Activated naive CD8-positive, alpha-beta T cell treated with anti-CD3 and anti-CD28 coated beads for 36 hours (primary cell): ENCODE data around the gene COL20A1. TPM values are rescaled to one million over a fixed set of nuclear protein-coding genes. Genes with fewer than 3 reads are reported as not detected.
A peak's percentile ranks its signal among the peaks of the same experiment; 100 is the strongest.

Experiments
- DNase-seq: peaks from one replicate; pipeline ENCODE4 v3.0.0; 2021
- H3K27ac Mint-ChIP-seq: one replicate; pipeline ENCODE4 v1.8.0; 2022; ENCODE audit warnings: mild to moderate bottlenecking, moderate library complexity, mixed read lengths
- H3K27me3 Mint-ChIP-seq: one replicate; pipeline ENCODE4 v1.8.0; 2022; ENCODE audit warnings: mild to moderate bottlenecking, mixed read lengths
- H3K36me3 Mint-ChIP-seq: one replicate; pipeline ENCODE4 v1.8.0; 2021; ENCODE audit warnings: mild to moderate bottlenecking, mixed read lengths
- H3K4me1 Mint-ChIP-seq: one replicate; pipeline ENCODE4 v1.8.0; 2021; ENCODE audit warnings: mixed read lengths
- H3K4me3 Mint-ChIP-seq: one replicate; pipeline ENCODE4 v1.8.0; 2022; ENCODE audit warnings: mild to moderate bottlenecking, moderate library complexity, mixed read lengths
- H3K9me3 Mint-ChIP-seq: one replicate; pipeline ENCODE4 v1.8.0; 2022; ENCODE audit warnings: mixed read lengths
- total RNA-seq, 2 experiments: library from RNA; stranded (reverse); gene quantifications; one replicate each; pipeline ENCODE4 v1.2.3, GENCODE V29; 2021

Gene COL20A1
- total RNA-seq, 2 experiments from 2014 or later, result 0.08 TPM; not detected in 1

- H3K4me1 Mint-ChIP-seq, result no peaks in the 10 kb centered on the region
- peaks cover 51% of the 10 kb centered on the region for H3K27me3 Mint-ChIP-seq
- H3K9me3 Mint-ChIP-seq, result no peaks in the 10 kb centered on the region
Measured at GRCh38 chr20:63255931-63256704, 36.9 kb upstream of the COL20A1 start.

GRCh38 chr20:63256954-63257353 is 36.0 kb upstream of the COL20A1 start:
- H3K36me3 Mint-ChIP-seq, result no peaks in the 10 kb centered on the region
- no peak overlapping the region for H3K27ac Mint-ChIP-seq
- H3K4me3 Mint-ChIP-seq, result no peak overlapping the region
- H3K4me1 Mint-ChIP-seq, result no peaks in the 10 kb centered on the region
- no peak for DNase-seq
- H3K27me3 Mint-ChIP-seq, result peaks cover 51% of the 10 kb centered on the region
- no peaks in the 10 kb centered on the region for H3K9me3 Mint-ChIP-seq

More at GRCh38 chr20:63255931-63256704, 36.9 kb upstream of the COL20A1 start:
- no peak overlapping the region for H3K27ac Mint-ChIP-seq
- H3K36me3 Mint-ChIP-seq, result no peaks in the 10 kb centered on the region
- H3K4me3 Mint-ChIP-seq, result no peak overlapping the region
- no peak for DNase-seq

- Mint-ChIP-seq H3K4me3 (no peak overlapping the region), H3K27ac (no peak overlapping the region), H3K9me3 (no peaks in the 10 kb centered on the region), H3K27me3 (peaks cover 49% of the 10 kb centered on the region), H3K36me3 (no peaks in the 10 kb centered on the region), H3K4me1 (peaks cover 2% of the 10 kb centered on the region)
- DNase-seq, result no peak
Measured at GRCh38 chr20:63257629-63258028, 35.4 kb upstream of the COL20A1 start.

- no peak for DNase-seq
- Mint-ChIP-seq H3K36me3 (no peaks in the 10 kb centered on the region), H3K9me3 (no peaks in the 10 kb centered on the region), H3K4me1 (peaks cover 2% of the 10 kb centered on the region), H3K4me3 (no peak overlapping the region), H3K27ac (no peak overlapping the region), H3K27me3 (peaks cover 50% of the 10 kb centered on the region)
Measured at GRCh38 chr20:63258781-63259180, 34.2 kb upstream of the COL20A1 start.

GRCh38 chr20:63259734-63260460 is 33.1 kb upstream of the COL20A1 start:
- Mint-ChIP-seq H3K36me3 (no peaks in the 10 kb centered on the region), H3K27me3 (peaks cover 55% of the 10 kb centered on the region), H3K27ac (no peak overlapping the region), H3K4me3 (no peak overlapping the region), H3K4me1 (peaks cover 2% of the 10 kb centered on the region), H3K9me3 (no peaks in the 10 kb centered on the region)
- no peak for DNase-seq

- DNase-seq, result no peak
- Mint-ChIP-seq H3K27ac (no peak overlapping the region), H3K9me3 (no peaks in the 10 kb centered on the region), H3K27me3 (peaks cover 51% of the 10 kb centered on the region), H3K36me3 (no peaks in the 10 kb centered on the region), H3K4me1 (peaks cover 2% of the 10 kb centered on the region), H3K4me3 (no peak overlapping the region)
Measured at GRCh38 chr20:63260521-63260920, 32.5 kb upstream of the COL20A1 start.

GRCh38 chr20:63261060-63261794 is 31.8 kb upstream of the COL20A1 start:
- H3K9me3 Mint-ChIP-seq, result no peaks in the 10 kb centered on the region
- H3K27me3 Mint-ChIP-seq, result peaks cover 45% of the 10 kb centered on the region
- peaks cover 2% of the 10 kb centered on the region for H3K4me1 Mint-ChIP-seq
- H3K4me3 Mint-ChIP-seq, result no peak overlapping the region
- no peak for DNase-seq
- no peak overlapping the region for H3K27ac Mint-ChIP-seq
- H3K36me3 Mint-ChIP-seq, result no peaks in the 10 kb centered on the region

GRCh38 chr20:63261795-63262528 is 31.0 kb upstream of the COL20A1 start:
- Mint-ChIP-seq H3K27ac (no peak overlapping the region), H3K4me1 (peaks cover 2% of the 10 kb centered on the region), H3K27me3 (peaks cover 39% of the 10 kb centered on the region), H3K36me3 (no peaks in the 10 kb centered on the region), H3K9me3 (no peaks in the 10 kb centered on the region), H3K4me3 (peak overlapping the region; percentile 32)
- no peak for DNase-seq

- H3K27me3 Mint-ChIP-seq, result peaks cover 36% of the 10 kb centered on the region
- no peaks in the 10 kb centered on the region for H3K9me3 Mint-ChIP-seq
- H3K27ac Mint-ChIP-seq, result no peak overlapping the region
- H3K36me3 Mint-ChIP-seq, result no peaks in the 10 kb centered on the region
- peaks cover 2% of the 10 kb centered on the region for H3K4me1 Mint-ChIP-seq
- no peak for DNase-seq
- H3K4me3 Mint-ChIP-seq, result no peak overlapping the region
Measured at GRCh38 chr20:63262836-63263235, 30.1 kb upstream of the COL20A1 start.

- peaks cover 2% of the 10 kb centered on the region for H3K4me1 Mint-ChIP-seq
- DNase-seq, result no peak
- H3K36me3 Mint-ChIP-seq, result no peaks in the 10 kb centered on the region
- no peak overlapping the region for H3K27ac Mint-ChIP-seq
- H3K9me3 Mint-ChIP-seq, result no peaks in the 10 kb centered on the region
- no peak overlapping the region for H3K4me3 Mint-ChIP-seq
- peaks cover 36% of the 10 kb centered on the region for H3K27me3 Mint-ChIP-seq
Measured at GRCh38 chr20:63264000-63264399, 29.0 kb upstream of the COL20A1 start.

- Mint-ChIP-seq H3K4me1 (peaks cover 2% of the 10 kb centered on the region), H3K27ac (no peak overlapping the region), H3K36me3 (no peaks in the 10 kb centered on the region), H3K9me3 (no peaks in the 10 kb centered on the region), H3K4me3 (no peak overlapping the region), H3K27me3 (peaks cover 36% of the 10 kb centered on the region)
- DNase-seq, result no peak
Measured at GRCh38 chr20:63264519-63264918, 28.5 kb upstream of the COL20A1 start.

GRCh38 chr20:63265891-63266515 is 27.0 kb upstream of the COL20A1 start:
- DNase-seq, result no peak
- H3K27ac Mint-ChIP-seq, result no peak overlapping the region
- peaks cover 2% of the 10 kb centered on the region for H3K4me1 Mint-ChIP-seq

GRCh38 chr20:63267691-63268090 is 25.3 kb upstream of the COL20A1 start:
- H3K4me1 Mint-ChIP-seq, result peaks cover 5% of the 10 kb centered on the region
- H3K36me3 Mint-ChIP-seq, result no peaks in the 10 kb centered on the region
- DNase-seq, result no peak
- no peak overlapping the region for H3K4me3 Mint-ChIP-seq
- H3K27me3 Mint-ChIP-seq, result peaks cover 27% of the 10 kb centered on the region
- no peaks in the 10 kb centered on the region for H3K9me3 Mint-ChIP-seq
- no peak overlapping the region for H3K27ac Mint-ChIP-seq

More at GRCh38 chr20:63265891-63266515, 27.0 kb upstream of the COL20A1 start:
- peaks cover 36% of the 10 kb centered on the region for H3K27me3 Mint-ChIP-seq
- H3K4me3 Mint-ChIP-seq, result no peak overlapping the region
- H3K9me3 Mint-ChIP-seq, result no peaks in the 10 kb centered on the region
- H3K36me3 Mint-ChIP-seq, result no peaks in the 10 kb centered on the region

- no peaks in the 10 kb centered on the region for H3K9me3 Mint-ChIP-seq
- peaks cover 21% of the 10 kb centered on the region for H3K27me3 Mint-ChIP-seq
- H3K36me3 Mint-ChIP-seq, result no peaks in the 10 kb centered on the region
- H3K4me1 Mint-ChIP-seq, result peaks cover 5% of the 10 kb centered on the region
- DNase-seq, result no peak
- no peak overlapping the region for H3K27ac Mint-ChIP-seq
- no peak overlapping the region for H3K4me3 Mint-ChIP-seq
Measured at GRCh38 chr20:63268256-63268655, 24.7 kb upstream of the COL20A1 start.
